ENCODE measurements around the gene MRC1. TPM values are rescaled to one million over a fixed set of nuclear protein-coding genes. Genes with fewer than 3 reads are reported as not detected.

The MRC1 gene
- total and polyA plus RNA-seq, 4 donors, result 4.0 to 73.9 (median 43.8) TPM

GRCh38 chr10:17867056-17867455 is 57.9 kb downstream of the MRC1 start:
- DNase-seq (no peak), ATAC-seq (ENCODE audit: low FRiP score) (no peak)
- Histone ChIP-seq H3K27me3 (ENCODE audit: control insufficient read depth in 1 of 2, insufficient read depth in 2 of 2, low read length in 1 of 2) (no peaks in the 10 kb centered on the region), H3K9me3 (ENCODE audit: control insufficient read depth, low read length) (no peaks in the 10 kb centered on the region), H3K36me3 (ENCODE audit: control insufficient read depth in 1 of 2, insufficient read depth in 2 of 2, low read length in 1 of 2) (no peaks in the 10 kb centered on the region), H3K4me1 (ENCODE audit: control insufficient read depth in 1 of 2, insufficient read depth in 2 of 2, low read length in 2 of 2) (no peaks in the 10 kb centered on the region), H3K27ac (ENCODE audit: low read depth in 1 of 2, low read length in 2 of 2) (no peak overlapping the region), H3K4me3 (ENCODE audit: low read length in 2 of 2) (no peak overlapping the region)
- 84 to 86% methylated on average over 2 of the region's 2 CpGs for WGBS, 2 donors
- intact Hi-C loops (cut with DNase I), result no loop called here

GRCh38 chr10:17871036-17871435 is 61.9 kb downstream of the MRC1 start:
- H3K9me3 ChIP-seq (ENCODE audit: control insufficient read depth, low read length), result no peaks in the 10 kb centered on the region
- no peaks in the 10 kb centered on the region for H3K27me3 ChIP-seq (ENCODE audit: control insufficient read depth in 1 of 2, insufficient read depth in 2 of 2, low read length in 1 of 2)
- DNase-seq, result no peak
- H3K4me3 ChIP-seq (ENCODE audit: low read length in 2 of 2), result no peak overlapping the region
- H3K36me3 ChIP-seq (ENCODE audit: control insufficient read depth in 1 of 2, insufficient read depth in 2 of 2, low read length in 1 of 2), result no peaks in the 10 kb centered on the region
- ATAC-seq (ENCODE audit: low FRiP score), result no peak
- intact Hi-C loops (cut with DNase I), result no loop called here
- no peak overlapping the region for H3K27ac ChIP-seq (ENCODE audit: low read depth in 1 of 2, low read length in 2 of 2)
- 85 to 94% methylated on average over 6 of the region's 6 CpGs for WGBS, 2 donors
- no peaks in the 10 kb centered on the region for H3K4me1 ChIP-seq (ENCODE audit: control insufficient read depth in 1 of 2, insufficient read depth in 2 of 2, low read length in 2 of 2)

GRCh38 chr10:17872191-17873091 is 63.3 kb downstream of the MRC1 start:
- H3K4me1 ChIP-seq (ENCODE audit: control insufficient read depth in 1 of 2, insufficient read depth in 2 of 2, low read length in 2 of 2), result no peaks in the 10 kb centered on the region
- no peak overlapping the region for H3K27ac ChIP-seq (ENCODE audit: low read depth in 1 of 2, low read length in 2 of 2)
- WGBS, 2 donors, result 68 to 71% methylated on average over 8 of the region's 8 CpGs
- intact Hi-C loops (cut with DNase I), result no loop called here
- DNase-seq, result no peak
- H3K36me3 ChIP-seq (ENCODE audit: control insufficient read depth in 1 of 2, insufficient read depth in 2 of 2, low read length in 1 of 2), result no peaks in the 10 kb centered on the region
- H3K4me3 ChIP-seq (ENCODE audit: low read length in 2 of 2), result no peak overlapping the region
- no peaks in the 10 kb centered on the region for H3K9me3 ChIP-seq (ENCODE audit: control insufficient read depth, low read length)
- no peaks in the 10 kb centered on the region for H3K27me3 ChIP-seq (ENCODE audit: control insufficient read depth in 1 of 2, insufficient read depth in 2 of 2, low read length in 1 of 2)
- ATAC-seq (ENCODE audit: low FRiP score), result no peak

- intact Hi-C loops (cut with DNase I), result no loop called here
- no peaks in the 10 kb centered on the region for H3K9me3 ChIP-seq (ENCODE audit: control insufficient read depth, low read length)
- 31 to 32% methylated on average over 2 of the region's 2 CpGs for WGBS, 2 donors
These were observed 64.8 kb downstream of the MRC1 start for GRCh38 chr10:17873946-17874345.

GRCh38 chr10:17877121-17877520 is 68.0 kb downstream of the MRC1 start:
- H3K4me3 ChIP-seq (ENCODE audit: low read length in 2 of 2), result no peak overlapping the region
- DNase-seq (no peak), ATAC-seq (ENCODE audit: low FRiP score) (no peak)
- intact Hi-C loops (cut with DNase I), result no loop called here
- H3K27ac ChIP-seq (ENCODE audit: low read depth in 1 of 2, low read length in 2 of 2), result no peak overlapping the region
- no peaks in the 10 kb centered on the region for H3K4me1 ChIP-seq (ENCODE audit: control insufficient read depth in 1 of 2, insufficient read depth in 2 of 2, low read length in 2 of 2)
- no peaks in the 10 kb centered on the region for H3K27me3 ChIP-seq (ENCODE audit: control insufficient read depth in 1 of 2, insufficient read depth in 2 of 2, low read length in 1 of 2)
- H3K36me3 ChIP-seq (ENCODE audit: control insufficient read depth in 1 of 2, insufficient read depth in 2 of 2, low read length in 1 of 2), result no peaks in the 10 kb centered on the region
- H3K9me3 ChIP-seq (ENCODE audit: control insufficient read depth, low read length), result no peaks in the 10 kb centered on the region

More at GRCh38 chr10:17873946-17874345, 64.8 kb downstream of the MRC1 start:
- Histone ChIP-seq H3K4me3 (ENCODE audit: low read length in 2 of 2) (no peak overlapping the region), H3K27me3 (ENCODE audit: control insufficient read depth in 1 of 2, insufficient read depth in 2 of 2, low read length in 1 of 2) (no peaks in the 10 kb centered on the region), H3K36me3 (ENCODE audit: control insufficient read depth in 1 of 2, insufficient read depth in 2 of 2, low read length in 1 of 2) (no peaks in the 10 kb centered on the region), H3K4me1 (ENCODE audit: control insufficient read depth in 1 of 2, insufficient read depth in 2 of 2, low read length in 2 of 2) (no peaks in the 10 kb centered on the region), H3K27ac (ENCODE audit: low read depth in 1 of 2, low read length in 2 of 2) (no peak overlapping the region)
- DNase-seq (no peak), ATAC-seq (ENCODE audit: low FRiP score) (no peak)

- Histone ChIP-seq H3K36me3 (ENCODE audit: control insufficient read depth in 1 of 2, insufficient read depth in 2 of 2, low read length in 1 of 2) (no peaks in the 10 kb centered on the region), H3K9me3 (ENCODE audit: control insufficient read depth, low read length) (no peaks in the 10 kb centered on the region), H3K4me1 (ENCODE audit: control insufficient read depth in 1 of 2, insufficient read depth in 2 of 2, low read length in 2 of 2) (peaks cover 0 to 2% of the 10 kb centered on the region in 2 donors), H3K27me3 (ENCODE audit: control insufficient read depth in 1 of 2, insufficient read depth in 2 of 2, low read length in 1 of 2) (no peaks in the 10 kb centered on the region), H3K27ac (ENCODE audit: low read depth in 1 of 2, low read length in 2 of 2) (no peak overlapping the region), H3K4me3 (ENCODE audit: low read length in 2 of 2) (no peak overlapping the region)
- 50 to 51% methylated on average over 5 of the region's 5 CpGs for WGBS, 2 donors
- intact Hi-C loops (cut with DNase I), result no loop called here
- no peak for ATAC-seq (ENCODE audit: low FRiP score)
- DNase-seq, result no peak
These were observed 69.7 kb downstream of the MRC1 start for GRCh38 chr10:17878896-17879295.

- Histone ChIP-seq H3K36me3 (ENCODE audit: control insufficient read depth in 1 of 2, insufficient read depth in 2 of 2, low read length in 1 of 2) (no peaks in the 10 kb centered on the region), H3K4me1 (ENCODE audit: control insufficient read depth in 1 of 2, insufficient read depth in 2 of 2, low read length in 2 of 2) (peaks cover 0 to 2% of the 10 kb centered on the region in 2 donors), H3K27ac (ENCODE audit: low read depth in 1 of 2, low read length in 2 of 2) (no peak overlapping the region), H3K4me3 (ENCODE audit: low read length in 2 of 2) (no peak overlapping the region), H3K27me3 (ENCODE audit: control insufficient read depth in 1 of 2, insufficient read depth in 2 of 2, low read length in 1 of 2) (no peaks in the 10 kb centered on the region), H3K9me3 (ENCODE audit: control insufficient read depth, low read length) (no peaks in the 10 kb centered on the region)
- DNase-seq (no peak), ATAC-seq (ENCODE audit: low FRiP score) (no peak)
- 57 to 72% methylated on average over 3 of the region's 3 CpGs for WGBS, 2 donors
- intact Hi-C loops (cut with DNase I), result no loop called here
These were observed 71.5 kb downstream of the MRC1 start for GRCh38 chr10:17880601-17881000.

GRCh38 chr10:17882557-17882956 is 73.4 kb downstream of the MRC1 start:
- Histone ChIP-seq H3K4me3 (ENCODE audit: low read length in 2 of 2) (no peak overlapping the region), H3K27ac (ENCODE audit: low read depth in 1 of 2, low read length in 2 of 2) (no peak overlapping the region), H3K27me3 (ENCODE audit: control insufficient read depth in 1 of 2, insufficient read depth in 2 of 2, low read length in 1 of 2) (no peaks in the 10 kb centered on the region), H3K4me1 (ENCODE audit: control insufficient read depth in 1 of 2, insufficient read depth in 2 of 2, low read length in 2 of 2) (peaks cover 0 to 2% of the 10 kb centered on the region in 2 donors), H3K9me3 (ENCODE audit: control insufficient read depth, low read length) (no peaks in the 10 kb centered on the region), H3K36me3 (ENCODE audit: control insufficient read depth in 1 of 2, insufficient read depth in 2 of 2, low read length in 1 of 2) (no peaks in the 10 kb centered on the region)
- 0 to 3% methylated on average over 1 of the region's 1 CpG for WGBS, 2 donors
- DNase-seq (no peak), ATAC-seq (ENCODE audit: low FRiP score) (no peak)
- intact Hi-C loops (cut with DNase I), result no loop called here

- Histone ChIP-seq H3K4me1 (ENCODE audit: control insufficient read depth in 1 of 2, insufficient read depth in 2 of 2, low read length in 2 of 2) (peaks cover 0 to 2% of the 10 kb centered on the region in 2 donors), H3K27ac (ENCODE audit: low read depth in 1 of 2, low read length in 2 of 2) (no peak overlapping the region), H3K27me3 (ENCODE audit: control insufficient read depth in 1 of 2, insufficient read depth in 2 of 2, low read length in 1 of 2) (no peaks in the 10 kb centered on the region), H3K36me3 (ENCODE audit: control insufficient read depth in 1 of 2, insufficient read depth in 2 of 2, low read length in 1 of 2) (no peaks in the 10 kb centered on the region), H3K4me3 (ENCODE audit: low read length in 2 of 2) (no peak overlapping the region), H3K9me3 (ENCODE audit: control insufficient read depth, low read length) (no peaks in the 10 kb centered on the region)
- ATAC-seq (ENCODE audit: low FRiP score) (no peak), DNase-seq (no peak)
- 78 to 83% methylated on average over 1 of the region's 1 CpG for WGBS, 2 donors
- intact Hi-C loops (cut with DNase I), result no loop called here
These were observed 74.5 kb downstream of the MRC1 start for GRCh38 chr10:17883621-17884020.
